ENCODE data around the gene LCAT.
A peak's percentile ranks its signal among the peaks of the same experiment; 100 is the strongest.

The LCAT gene

DNA sequence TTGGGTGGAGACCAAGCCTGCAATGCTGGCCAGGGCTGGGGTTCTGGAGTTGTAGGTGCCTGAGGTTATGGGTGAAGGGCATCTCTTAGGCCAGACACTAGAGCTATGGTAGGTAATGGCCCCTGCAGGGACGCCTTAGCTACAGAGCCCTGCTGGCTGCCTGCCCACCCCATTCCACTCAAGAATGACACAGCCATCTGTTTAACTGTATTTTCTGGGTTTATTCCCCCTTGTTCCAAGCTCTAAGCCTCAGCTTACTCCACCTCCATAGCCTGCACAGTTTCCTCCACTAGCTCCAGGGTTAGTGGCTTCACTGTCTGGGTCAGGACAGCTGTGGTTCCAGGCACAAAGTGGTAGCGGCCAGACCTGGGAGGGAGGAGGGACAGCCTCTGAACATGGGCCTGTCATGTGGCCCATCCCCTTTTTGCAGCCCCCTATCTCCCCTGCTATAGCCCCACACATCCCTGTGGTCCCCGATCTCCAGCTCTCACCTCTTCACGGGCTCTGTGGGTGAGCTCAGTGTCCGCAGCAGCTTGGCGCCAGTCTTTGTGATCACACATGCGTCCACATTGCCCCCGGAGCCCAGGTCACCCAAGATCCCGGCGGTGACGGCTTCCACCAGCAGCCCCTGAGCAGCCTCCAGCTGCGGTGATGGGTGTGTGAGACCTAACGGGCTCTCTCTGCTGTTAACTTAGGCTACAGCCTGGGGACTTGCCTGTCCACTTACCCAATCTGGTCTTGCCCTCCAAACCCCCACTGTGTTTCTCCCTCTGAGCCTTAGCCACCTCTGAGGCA lies 9.4 kb downstream of the LCAT start:
- H3K36me3 ChIP-seq (ENCODE audit: insufficient read depth, insufficient read length, low read length): peaks cover 48% of the 10 kb centered on the region
- TF ChIP-seq SUZ12 (IDR thresholded peaks at IDR 0.05; ENCODE audit: extremely low read depth, insufficient read depth, insufficient read length) (no peak), YY1 (IDR thresholded peaks at IDR 0.05; ENCODE audit: insufficient read depth, insufficient read length) (no peak), ZNF274 (IDR thresholded peaks at IDR 0.05; ENCODE audit: low read depth, low read length) (no peak)
- no peaks in the 10 kb centered on the region for H3K9me3 ChIP-seq (ENCODE audit: insufficient read depth, low read length)
- H3K9ac ChIP-seq (ENCODE audit: insufficient read length, low read depth): peak overlapping the region; percentile 97
- H3K4me1 ChIP-seq (ENCODE audit: insufficient read depth, insufficient read length): peaks cover 15% of the 10 kb centered on the region
- H3K27me3 ChIP-seq (ENCODE audit: insufficient read depth, insufficient read length): no peaks in the 10 kb centered on the region
- no peak for DNase-seq (ENCODE audit: low read depth, low spot score)
- peak overlapping the region; percentile 95 for H3K4me3 ChIP-seq (ENCODE audit: insufficient read length, low read depth)

DNA sequence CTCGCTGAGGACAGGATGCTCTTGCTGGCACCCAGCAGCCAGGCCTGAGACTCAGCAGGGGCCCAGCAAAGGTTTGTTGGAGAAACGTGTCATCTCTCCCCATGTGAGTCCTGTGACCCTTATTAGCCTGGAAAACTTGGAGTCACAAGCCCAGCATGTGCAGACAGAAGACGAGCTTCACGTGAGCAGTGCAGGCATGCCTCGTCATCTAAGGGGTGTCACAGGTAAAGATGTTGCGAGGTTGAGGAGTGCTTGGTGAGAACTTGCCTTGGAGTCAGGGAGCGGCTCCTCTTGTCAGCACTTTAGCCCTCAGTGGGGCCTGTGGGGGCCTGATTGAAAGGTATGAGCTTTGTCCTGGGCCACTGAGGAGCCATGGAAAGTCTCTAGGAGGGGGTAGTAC lies 10.1 kb downstream of the LCAT start:
- Histone ChIP-seq H3K9me3 (ENCODE audit: insufficient read depth, low read length) (no peaks in the 10 kb centered on the region), H3K27me3 (ENCODE audit: insufficient read depth, insufficient read length) (no peaks in the 10 kb centered on the region), H3K4me1 (ENCODE audit: insufficient read depth, insufficient read length) (peaks cover 17% of the 10 kb centered on the region), H3K4me3 (ENCODE audit: insufficient read length, low read depth) (no peak overlapping the region), H3K36me3 (ENCODE audit: insufficient read depth, insufficient read length, low read length) (peaks cover 49% of the 10 kb centered on the region), H3K9ac (ENCODE audit: insufficient read length, low read depth) (no peak overlapping the region)
- no peak for DNase-seq (ENCODE audit: low read depth, low spot score)
- no peak for TF ChIP-seq YY1 (IDR thresholded peaks at IDR 0.05; ENCODE audit: insufficient read depth, insufficient read length)
- no peak for TF ChIP-seq SUZ12 (IDR thresholded peaks at IDR 0.05; ENCODE audit: extremely low read depth, insufficient read depth, insufficient read length)
- no peak for TF ChIP-seq ZNF274 (IDR thresholded peaks at IDR 0.05; ENCODE audit: low read depth, low read length)

DNA sequence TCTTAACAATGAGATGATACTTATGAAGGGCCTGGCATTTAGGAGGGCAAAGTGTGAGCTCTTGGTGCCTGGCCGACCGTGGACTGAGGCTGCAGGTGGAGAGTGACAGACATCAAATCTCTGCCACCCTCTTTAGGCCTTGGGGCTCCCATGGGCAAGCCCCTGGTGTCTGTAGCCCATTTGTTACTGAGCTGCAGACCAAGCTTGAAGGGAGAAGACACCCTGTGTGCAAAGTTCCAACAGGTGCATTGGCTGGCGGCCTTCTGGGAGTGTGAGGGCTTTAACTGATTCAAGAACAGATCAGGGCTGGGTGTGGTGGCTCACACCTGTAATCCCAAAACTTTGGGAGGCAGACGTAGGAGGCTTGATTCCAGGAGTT lies 11.5 kb downstream of the LCAT start:
- H3K9me3 ChIP-seq (ENCODE audit: insufficient read depth, low read length): no peaks in the 10 kb centered on the region
- no peak overlapping the region for H3K4me3 ChIP-seq (ENCODE audit: insufficient read length, low read depth)
- peaks cover 61% of the 10 kb centered on the region for H3K36me3 ChIP-seq (ENCODE audit: insufficient read depth, insufficient read length, low read length)
- DNase-seq (ENCODE audit: low read depth, low spot score): no peak
- TF ChIP-seq SUZ12 (IDR thresholded peaks at IDR 0.05; ENCODE audit: extremely low read depth, insufficient read depth, insufficient read length) (no peak), YY1 (IDR thresholded peaks at IDR 0.05; ENCODE audit: insufficient read depth, insufficient read length) (no peak), ZNF274 (IDR thresholded peaks at IDR 0.05; ENCODE audit: low read depth, low read length) (no peak)
- H3K27me3 ChIP-seq (ENCODE audit: insufficient read depth, insufficient read length): no peaks in the 10 kb centered on the region
- no peak overlapping the region for H3K9ac ChIP-seq (ENCODE audit: insufficient read length, low read depth)
- peaks cover 23% of the 10 kb centered on the region for H3K4me1 ChIP-seq (ENCODE audit: insufficient read depth, insufficient read length)

DNA sequence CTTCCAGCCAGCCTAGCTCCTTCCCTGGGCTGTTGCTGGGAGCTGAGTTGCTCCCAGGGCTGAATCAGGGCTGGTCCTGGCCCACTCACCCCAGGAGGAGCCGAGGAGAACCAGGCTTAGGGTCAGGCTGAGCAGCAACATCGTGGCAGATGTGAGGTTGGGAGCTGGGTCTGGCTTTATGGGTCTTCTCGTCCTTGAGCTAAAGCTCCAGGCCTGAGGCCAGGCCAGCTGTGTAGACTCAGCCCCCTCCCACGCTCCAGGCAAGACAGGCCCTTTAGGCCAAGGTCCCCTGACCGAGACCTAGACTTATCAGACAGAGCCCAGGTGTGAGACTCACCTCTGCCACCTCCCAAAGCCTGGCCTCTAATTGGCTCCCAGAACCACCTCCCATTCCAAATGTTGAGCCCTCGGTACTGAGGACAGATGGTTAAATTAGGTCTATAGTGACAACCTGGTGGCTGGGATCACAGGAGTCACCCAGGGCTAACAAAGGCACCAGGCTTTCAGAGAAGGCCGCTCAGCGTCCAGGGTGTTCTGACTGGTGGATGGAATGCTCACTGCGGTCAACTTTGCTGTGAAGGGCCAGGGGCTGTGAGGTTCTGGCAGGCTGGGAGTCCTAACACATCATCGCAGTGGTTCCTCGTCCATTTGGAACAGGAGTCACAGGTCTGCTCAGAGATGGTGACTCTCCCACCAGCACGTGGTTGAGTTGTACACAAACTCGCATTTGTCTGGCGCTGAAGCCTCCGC lies 12.0 kb downstream of the LCAT start, which contains the start of gene CTRL:
TSS of gene CTRL (minus strand) at position 151 of the 750 bp plus-strand sequence. CDS start at position 141, 10 bp downstream.
- H3K4me1 ChIP-seq (ENCODE audit: insufficient read depth, insufficient read length): peaks cover 23% of the 10 kb centered on the region
- no peak within 1 kb of the TSS for H3K4me3 ChIP-seq (ENCODE audit: insufficient read length, low read depth)
- peaks cover 66% of the 10 kb centered on the region for H3K36me3 ChIP-seq (ENCODE audit: insufficient read depth, insufficient read length, low read length)
- no peak for TF ChIP-seq YY1 (IDR thresholded peaks at IDR 0.05; ENCODE audit: insufficient read depth, insufficient read length)
- TF ChIP-seq ZNF274 (IDR thresholded peaks at IDR 0.05; ENCODE audit: low read depth, low read length): no peak
- TF ChIP-seq SUZ12 (IDR thresholded peaks at IDR 0.05; ENCODE audit: extremely low read depth, insufficient read depth, insufficient read length): no peak
- H3K9ac ChIP-seq (ENCODE audit: insufficient read length, low read depth): no peak within 1 kb of the TSS
- H3K27me3 ChIP-seq (ENCODE audit: insufficient read depth, insufficient read length): no peaks in the 10 kb centered on the region
- no peaks in the 10 kb centered on the region for H3K9me3 ChIP-seq (ENCODE audit: insufficient read depth, low read length)
- DNase-seq (ENCODE audit: low read depth, low spot score): no peak

DNA sequence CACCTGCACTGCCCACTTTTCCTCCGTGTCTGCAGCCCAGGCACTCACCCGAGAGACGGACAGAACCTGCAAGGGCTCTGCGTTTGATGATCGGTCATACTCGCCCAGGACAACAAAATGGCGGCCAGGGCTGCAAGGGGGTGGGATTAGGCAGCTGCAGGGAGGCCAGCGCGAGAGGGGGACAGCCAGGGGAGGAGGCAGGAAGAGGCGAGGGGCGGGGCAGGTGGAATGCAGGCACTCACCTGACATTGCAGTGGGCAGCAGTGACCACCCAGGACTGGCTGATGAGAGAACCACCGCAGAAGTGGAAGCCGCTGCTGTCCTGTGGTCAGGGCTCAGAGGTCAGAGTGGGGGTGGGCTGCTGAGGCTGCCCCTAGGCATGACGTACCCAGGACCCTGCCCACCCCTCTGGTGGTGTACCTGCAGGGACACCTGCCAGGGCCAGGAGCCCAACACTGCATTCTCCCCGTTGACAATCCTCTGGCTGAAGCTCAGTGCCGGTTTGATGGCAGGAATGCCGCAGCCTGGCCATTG lies 13.2 kb downstream of the LCAT start:
- Histone ChIP-seq H3K4me3 (ENCODE audit: insufficient read length, low read depth) (no peak overlapping the region), H3K27me3 (ENCODE audit: insufficient read depth, insufficient read length) (no peaks in the 10 kb centered on the region), H3K9me3 (ENCODE audit: insufficient read depth, low read length) (no peaks in the 10 kb centered on the region), H3K36me3 (ENCODE audit: insufficient read depth, insufficient read length, low read length) (peaks cover 69% of the 10 kb centered on the region), H3K9ac (ENCODE audit: insufficient read length, low read depth) (no peak overlapping the region), H3K4me1 (ENCODE audit: insufficient read depth, insufficient read length) (peaks cover 28% of the 10 kb centered on the region)
- no peak for DNase-seq (ENCODE audit: low read depth, low spot score)
- no peak for TF ChIP-seq SUZ12 (IDR thresholded peaks at IDR 0.05; ENCODE audit: extremely low read depth, insufficient read depth, insufficient read length)
- no peak for TF ChIP-seq YY1 (IDR thresholded peaks at IDR 0.05; ENCODE audit: insufficient read depth, insufficient read length)
- no peak for TF ChIP-seq ZNF274 (IDR thresholded peaks at IDR 0.05; ENCODE audit: low read depth, low read length)

DNA sequence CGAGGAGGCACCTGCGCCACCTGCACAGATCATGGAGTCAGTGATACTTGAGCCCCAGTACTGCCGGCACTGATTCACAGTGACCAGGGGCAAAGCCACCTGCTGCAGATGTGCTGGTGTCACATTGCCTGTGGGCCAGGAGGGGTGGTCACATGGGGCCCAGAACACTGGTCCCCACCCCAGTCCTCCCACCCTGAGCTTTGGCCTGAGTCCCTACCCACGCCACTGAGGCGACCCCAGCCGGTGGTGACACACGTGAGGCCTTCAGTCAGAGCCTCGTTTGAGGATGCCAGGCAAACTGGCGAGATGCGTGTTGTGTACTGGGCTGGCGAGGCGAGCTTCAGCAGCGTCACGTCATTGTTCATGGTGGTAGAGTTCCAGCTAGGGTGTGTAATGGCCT lies 13.7 kb downstream of the LCAT start:
- no peak overlapping the region for H3K4me3 ChIP-seq (ENCODE audit: insufficient read length, low read depth)

More for the DNA sequence above, 13.7 kb downstream of the LCAT start:
- no peaks in the 10 kb centered on the region for H3K27me3 ChIP-seq (ENCODE audit: insufficient read depth, insufficient read length)
- no peak overlapping the region for H3K9ac ChIP-seq (ENCODE audit: insufficient read length, low read depth)
- H3K4me1 ChIP-seq (ENCODE audit: insufficient read depth, insufficient read length): peaks cover 32% of the 10 kb centered on the region
- H3K36me3 ChIP-seq (ENCODE audit: insufficient read depth, insufficient read length, low read length): peaks cover 69% of the 10 kb centered on the region
- no peaks in the 10 kb centered on the region for H3K9me3 ChIP-seq (ENCODE audit: insufficient read depth, low read length)
- TF ChIP-seq ZNF274 (IDR thresholded peaks at IDR 0.05; ENCODE audit: low read depth, low read length): no peak
- no peak for TF ChIP-seq YY1 (IDR thresholded peaks at IDR 0.05; ENCODE audit: insufficient read depth, insufficient read length)
- no peak for TF ChIP-seq SUZ12 (IDR thresholded peaks at IDR 0.05; ENCODE audit: extremely low read depth, insufficient read depth, insufficient read length)
- no peak for DNase-seq (ENCODE audit: low read depth, low spot score)
